Right atrium auricular region (tissue), 2 donors: ENCODE data around the gene FRMD4A. TPM values are rescaled to one million over a fixed set of nuclear protein-coding genes. Genes with fewer than 3 reads are reported as not detected.

Experiments
- DNase-seq: peaks from one replicate; pipeline ENCODE4 v3.0.0-alpha.2; 2019; ENCODE audit warnings: low spot score
- H3K27ac ChIP-seq, 2 donors: fragments of 200-600 bp; sonication (generic); 1 replicate in 1 of 2; 2 replicates in 1 of 2; pipeline ENCODE4 v1.5.1; 2016 to 2019
- H3K27me3 ChIP-seq, 2 donors: fragments of 200-600 bp; sonication (generic); one replicate each; pipeline versions ENCODE4 v1.5.1 to v1.6.0; 2017 to 2019
- H3K36me3 ChIP-seq: fragments of 200-600 bp; sonication (generic); one replicate; pipeline ENCODE4 v1.5.1; 2016
- H3K4me1 ChIP-seq, 2 donors: fragments of 200-600 bp; sonication (generic); one replicate each; pipeline versions ENCODE4 v1.5.1 to v1.6.0; 2017 to 2019
- H3K4me3 ChIP-seq, 2 donors: fragments of 200-600 bp; sonication (generic); 1 replicate in 1 of 2; 2 replicates in 1 of 2; pipeline ENCODE4 v1.5.1; 2017 to 2019; ENCODE audit warnings: mild to moderate bottlenecking in 1 of 2, moderate library complexity in 1 of 2
- H3K9me3 ChIP-seq, 2 donors: fragments of 200-600 bp; sonication (generic); one replicate each; pipeline ENCODE4 v1.5.1; 2019
- CTCF ChIP-seq, 2 donors: fragments of 200-600 bp; sonication (generic); IDR thresholded peaks; one replicate each; pipeline ENCODE4 v1.5.1; 2019; ENCODE audit warnings: antibody characterized with exemption in 2 of 2
- total RNA-seq, 2 donors: library from RNA; depleted of rRNA; stranded (reverse); fragments of >200 nt; gene quantifications; one replicate each; pipeline ENCODE4 v1.1.0, GENCODE V29; 2016

The FRMD4A gene
- total RNA-seq, 2 donors from 2014 or later, result 15.9 to 22.9 TPM

GRCh38 chr10:14253711-14254110, 77.0 kb downstream of the FRMD4A start:
- no peak for DNase-seq
- no peak for TF ChIP-seq CTCF (IDR thresholded peaks at IDR 0.05)
- no peak overlapping the region for H3K4me3 ChIP-seq
- H3K4me1 ChIP-seq, result no peaks in the 10 kb centered on the region
- peaks cover 0 to 7% of the 10 kb centered on the region in 2 donors for H3K9me3 ChIP-seq
- no peak overlapping the region for H3K27ac ChIP-seq
- no peaks in the 10 kb centered on the region for H3K27me3 ChIP-seq
- H3K36me3 ChIP-seq, result no peaks in the 10 kb centered on the region

GRCh38 chr10:14253079-14253478, 77.6 kb downstream of the FRMD4A start:
- no peaks in the 10 kb centered on the region for H3K27me3 ChIP-seq

GRCh38 chr10:14250496-14251076, 80.1 kb downstream of the FRMD4A start:
- H3K9me3 ChIP-seq, result peaks cover 0 to 7% of the 10 kb centered on the region in 2 donors
- no peak for DNase-seq
- peaks cover 0 to 8% of the 10 kb centered on the region in 2 donors for H3K4me1 ChIP-seq
- no peak for TF ChIP-seq CTCF (IDR thresholded peaks at IDR 0.05)
- H3K4me3 ChIP-seq, result no peak overlapping the region
- H3K27ac ChIP-seq, result no peak overlapping the region
- H3K27me3 ChIP-seq, result no peaks in the 10 kb centered on the region
- no peaks in the 10 kb centered on the region for H3K36me3 ChIP-seq

More at GRCh38 chr10:14253079-14253478, 77.6 kb downstream of the FRMD4A start:
- Histone ChIP-seq H3K4me1 (peaks cover 0 to under 1% of the 10 kb centered on the region in 2 donors), H3K36me3 (no peaks in the 10 kb centered on the region), H3K9me3 (peaks cover 0 to 7% of the 10 kb centered on the region in 2 donors), H3K4me3 (no peak overlapping the region), H3K27ac (no peak overlapping the region)
- no peak for DNase-seq
- no peak for TF ChIP-seq CTCF (IDR thresholded peaks at IDR 0.05)

GRCh38 chr10:14247377-14248116, 83.2 kb downstream of the FRMD4A start:
- no peaks in the 10 kb centered on the region for H3K36me3 ChIP-seq
- no peak for DNase-seq
- H3K27me3 ChIP-seq, result no peaks in the 10 kb centered on the region
- no peak overlapping the region for H3K4me3 ChIP-seq
- no peak overlapping the region for H3K27ac ChIP-seq
- H3K9me3 ChIP-seq, result peaks cover 0 to 7% of the 10 kb centered on the region in 2 donors
- H3K4me1 ChIP-seq, result peaks cover 0 to 8% of the 10 kb centered on the region in 2 donors
- TF ChIP-seq CTCF (IDR thresholded peaks at IDR 0.05), result no peak

- TF ChIP-seq CTCF (IDR thresholded peaks at IDR 0.05), result no peak
- Histone ChIP-seq H3K9me3 (no peaks in the 10 kb centered on the region), H3K4me3 (no peak overlapping the region), H3K27ac (no peak overlapping the region), H3K27me3 (no peaks in the 10 kb centered on the region), H3K36me3 (no peaks in the 10 kb centered on the region), H3K4me1 (peaks cover 0 to 8% of the 10 kb centered on the region in 2 donors)
- no peak for DNase-seq
These were observed 85.9 kb downstream of the FRMD4A start for GRCh38 chr10:14244801-14245211.
